D721Med (cell line): ENCODE data around the gene SP2.

Experiments
- DNase-seq: peaks from one replicate; pipeline ENCODE4 v3.0.0; 2011; ENCODE audit warnings: low spot score; ENCODE audit not compliant: insufficient read length
- FAIRE-seq: peaks from 2 replicates; lab custom pipeline; 2011; peaks lifted over from hg19 to GRCh38; lab: Jason Lieb, UNC
- CTCF ChIP-seq: IDR thresholded peaks from 2 replicates; pipeline ENCODE4 v1.5.1; 2012; ENCODE audit warnings: mild to moderate bottlenecking, control low read depth; ENCODE audit not compliant: insufficient read depth; ENCODE audit errors: missing control alignments

SP2 gene

GRCh38 chr17:47860386-47860785, 35.6 kb upstream of the SP2 start:
- FAIRE-seq (no peak), DNase-seq (no peak)
- no peak for TF ChIP-seq CTCF

- FAIRE-seq (no peak), DNase-seq (no peak)
- no peak for TF ChIP-seq CTCF
Observed at GRCh38 chr17:47862621-47863440, 33.2 kb upstream of the SP2 start.

- no peak for TF ChIP-seq CTCF
- DNase-seq (no peak), FAIRE-seq (no peak)
Observed at GRCh38 chr17:47864791-47865216, 31.2 kb upstream of the SP2 start.

GRCh38 chr17:47866941-47867340, 29.1 kb upstream of the SP2 start:
- no peak for TF ChIP-seq CTCF
- DNase-seq (no peak), FAIRE-seq (no peak)

- no peak for TF ChIP-seq CTCF
- FAIRE-seq (no peak), DNase-seq (no peak)
Observed at GRCh38 chr17:47867813-47868533, 28.1 kb upstream of the SP2 start.

- DNase-seq (no peak), FAIRE-seq (no peak)
- no peak for TF ChIP-seq CTCF
Observed at GRCh38 chr17:47869114-47869513, 26.9 kb upstream of the SP2 start.

- DNase-seq (no peak), FAIRE-seq (no peak)
- TF ChIP-seq CTCF, result no peak
Observed at GRCh38 chr17:47870056-47870455, 26.0 kb upstream of the SP2 start.
